HL-60 (cell line): ENCODE measurements around the gene S100A9.

ENCODE experiments used
- CTCF ChIP-seq: IDR thresholded peaks from one replicate; pipeline ENCODE4 v1.5.1; 2011; ENCODE audit warnings: low read length, control low read depth, inconsistent platforms; ENCODE audit not compliant: insufficient read depth
- GABPA ChIP-seq: IDR thresholded peaks from 2 replicates; pipeline ENCODE4 v1.6.1; 2012; ENCODE audit warnings: low read depth
- POLR2AphosphoS5 ChIP-seq: IDR thresholded peaks from 2 replicates; pipeline ENCODE4 v1.6.1; 2012; ENCODE audit warnings: low read depth
- SPI1 ChIP-seq: IDR thresholded peaks from 2 replicates; pipeline ENCODE4 v1.6.1; 2012; ENCODE audit warnings: low read depth, mild to moderate bottlenecking, borderline replicate concordance
- TF ChIP-seq, protein P1 (sequence below): IDR thresholded peaks from 2 replicates; pipeline ENCODE4 v1.6.1; 2012; ENCODE audit warnings: low read depth; ENCODE audit not compliant: insufficient replicate concordance

GRCh38 chr1:153322568-153322967 lies 35.1 kb upstream of the S100A9 start:
- TF ChIP-seq POLR2AphosphoS5 (no peak), CTCF (no peak), GABPA (no peak), SPI1 (no peak)
- TF ChIP-seq, protein P1, sequence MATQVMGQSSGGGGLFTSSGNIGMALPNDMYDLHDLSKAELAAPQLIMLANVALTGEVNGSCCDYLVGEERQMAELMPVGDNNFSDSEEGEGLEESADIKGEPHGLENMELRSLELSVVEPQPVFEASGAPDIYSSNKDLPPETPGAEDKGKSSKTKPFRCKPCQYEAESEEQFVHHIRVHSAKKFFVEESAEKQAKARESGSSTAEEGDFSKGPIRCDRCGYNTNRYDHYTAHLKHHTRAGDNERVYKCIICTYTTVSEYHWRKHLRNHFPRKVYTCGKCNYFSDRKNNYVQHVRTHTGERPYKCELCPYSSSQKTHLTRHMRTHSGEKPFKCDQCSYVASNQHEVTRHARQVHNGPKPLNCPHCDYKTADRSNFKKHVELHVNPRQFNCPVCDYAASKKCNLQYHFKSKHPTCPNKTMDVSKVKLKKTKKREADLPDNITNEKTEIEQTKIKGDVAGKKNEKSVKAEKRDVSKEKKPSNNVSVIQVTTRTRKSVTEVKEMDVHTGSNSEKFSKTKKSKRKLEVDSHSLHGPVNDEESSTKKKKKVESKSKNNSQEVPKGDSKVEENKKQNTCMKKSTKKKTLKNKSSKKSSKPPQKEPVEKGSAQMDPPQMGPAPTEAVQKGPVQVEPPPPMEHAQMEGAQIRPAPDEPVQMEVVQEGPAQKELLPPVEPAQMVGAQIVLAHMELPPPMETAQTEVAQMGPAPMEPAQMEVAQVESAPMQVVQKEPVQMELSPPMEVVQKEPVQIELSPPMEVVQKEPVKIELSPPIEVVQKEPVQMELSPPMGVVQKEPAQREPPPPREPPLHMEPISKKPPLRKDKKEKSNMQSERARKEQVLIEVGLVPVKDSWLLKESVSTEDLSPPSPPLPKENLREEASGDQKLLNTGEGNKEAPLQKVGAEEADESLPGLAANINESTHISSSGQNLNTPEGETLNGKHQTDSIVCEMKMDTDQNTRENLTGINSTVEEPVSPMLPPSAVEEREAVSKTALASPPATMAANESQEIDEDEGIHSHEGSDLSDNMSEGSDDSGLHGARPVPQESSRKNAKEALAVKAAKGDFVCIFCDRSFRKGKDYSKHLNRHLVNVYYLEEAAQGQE, result no peak
